ENCODE data around the gene CNIH3.

DNA sequence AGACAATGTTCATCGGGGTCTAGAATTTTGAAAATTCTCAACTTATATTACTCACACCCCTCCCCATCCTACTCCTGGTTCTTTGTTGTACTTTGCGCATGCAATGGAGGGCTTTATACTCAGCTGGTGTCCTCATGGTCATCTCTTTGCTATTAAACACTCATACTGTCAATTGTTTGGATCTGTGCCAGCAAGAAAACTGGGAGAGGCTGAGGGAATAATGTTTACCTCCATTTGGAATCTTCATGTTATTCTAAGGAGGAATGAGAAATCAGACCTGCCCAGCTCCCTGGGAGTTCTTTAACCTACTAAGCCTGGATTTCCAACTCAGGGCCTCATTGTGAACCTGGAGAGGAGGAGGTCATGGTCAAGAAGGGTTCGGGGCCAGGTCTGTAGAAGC is 169.5 kb downstream of the CNIH3 start:
- no peak for TF ChIP-seq POLR2A (IDR thresholded peaks at IDR 0.05)
- TF ChIP-seq CTCF (IDR thresholded peaks at IDR 0.05) = no peak
